Upper lobe of left lung (tissue), 6 donors: ENCODE measurements around the gene VOPP1. TPM values are rescaled to one million over a fixed set of nuclear protein-coding genes. Genes with fewer than 3 reads are reported as not detected.

Experiments used
- ATAC-seq, 2 donors: fragments of 200-7000 bp; cut with Tn5 transposase; one replicate each; pipeline ENCODE4 v1.9.1; 2022; ENCODE audit warnings: mild to moderate bottlenecking in 2 of 2, moderate library complexity in 2 of 2; ENCODE audit not compliant: low FRiP score in 2 of 2
- DNase-seq, 2 donors: peaks; one replicate each; pipeline ENCODE4 v3.0.0-alpha.2; 2019 to 2020
- H3K27ac ChIP-seq, 4 donors: fragments of 200-600 bp; sonication (generic); one replicate each; pipeline ENCODE4 v1.5.1; 2016 to 2019
- H3K27me3 ChIP-seq, 4 donors: fragments of 200-600 bp; sonication (generic); one replicate each; pipeline ENCODE4 v1.5.1; 2017 to 2019
- H3K36me3 ChIP-seq, 4 donors: fragments of 200-600 bp; sonication (generic); one replicate each; pipeline ENCODE4 v1.5.1; 2016 to 2019
- H3K4me1 ChIP-seq, 4 donors: fragments of 200-600 bp; sonication (generic); one replicate each; pipeline ENCODE4 v1.5.1; 2018 to 2019
- H3K4me3 ChIP-seq, 4 donors: fragments of 200-600 bp; sonication (generic); one replicate each; pipeline ENCODE4 v1.5.1; 2017 to 2019; ENCODE audit warnings: mild to moderate bottlenecking in 2 of 4, moderate library complexity in 1 of 4
- H3K9me3 ChIP-seq, 4 donors: fragments of 200-600 bp; sonication (generic); one replicate each; pipeline ENCODE4 v1.5.1; 2018 to 2019
- CTCF ChIP-seq, 6 experiments: fragments of 450-650 bp in 4 of 6; fragments of 200-600 bp in 2 of 6; sonication (generic) in 2 of 6; IDR thresholded peaks; one replicate each; pipeline ENCODE4 v1.5.1; 2016 to 2019; ENCODE audit warnings: antibody characterized with exemption in 6 of 6
- EP300 ChIP-seq, 4 donors: sonication (generic); formaldehyde crosslinking; IDR thresholded peaks; one replicate each; pipeline ENCODE4 v1.5.1; 2017; ENCODE audit warnings: antibody characterized with exemption in 4 of 4, control low read depth in 2 of 4
- POLR2A ChIP-seq, 4 donors: fragments of 450-650 bp; IDR thresholded peaks; one replicate each; pipeline ENCODE4 v1.5.1; 2016 to 2017; ENCODE audit warnings: antibody characterized with exemption in 4 of 4, mild to moderate bottlenecking in 2 of 4
- POLR2AphosphoS5 ChIP-seq, 2 donors: sonication (generic); formaldehyde crosslinking; IDR thresholded peaks; one replicate each; pipeline ENCODE4 v1.5.1; 2017; ENCODE audit warnings: antibody characterized with exemption in 2 of 2
- WGBS, 2 donors: methylation state at CpG; one replicate each; pipeline ENCODE4 v1.1.5; 2017 to 2018; 5-methylcytosine and 5-hydroxymethylcytosine counted together
- total RNA-seq, 6 donors: library from RNA; depleted of rRNA in 4 of 6; stranded (reverse); fragments of >200 nt in 4 of 6; gene quantifications; one replicate each; pipeline versions ENCODE4 v1.1.0 to v1.2.1, GENCODE V29; 2016 to 2021
- donor health status: DM: no; HTN: no; CAD: no; lungs with moderate emphysema.
- donor health status: DM: no; HTN: yes; CAD: no; lungs with severe emphysema.

Gene VOPP1
- total RNA-seq, 6 donors from 2014 or later, result 27.2 to 67.6 (median 45.0) TPM

DNA sequence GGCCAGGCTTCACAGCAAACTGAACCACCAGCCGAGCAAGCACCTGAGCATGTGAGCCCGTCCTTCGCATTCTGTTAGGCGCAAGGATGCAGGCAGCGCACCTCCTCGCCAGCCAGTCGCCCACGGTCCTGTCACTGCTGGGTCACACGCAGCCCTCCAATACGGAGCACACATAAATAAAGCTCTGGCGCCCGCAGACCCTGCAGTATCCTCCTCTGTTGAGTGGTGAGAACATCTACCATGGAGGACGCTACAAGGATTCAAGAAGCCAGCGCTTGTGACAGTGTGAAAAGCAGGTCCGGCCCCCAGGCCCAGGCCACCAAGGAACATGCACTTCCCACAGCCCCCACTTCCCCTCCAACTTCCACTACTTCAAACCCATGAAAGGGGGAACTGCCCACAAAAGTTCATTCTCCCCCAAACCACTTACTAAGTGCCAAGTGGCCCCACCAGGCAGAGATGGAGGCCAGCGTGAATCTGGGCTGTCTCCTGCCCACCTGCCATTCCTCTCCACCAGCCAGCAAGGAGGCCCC lies 34.8 kb downstream of the VOPP1 start:
- Histone ChIP-seq H3K9me3 (no peaks in the 10 kb centered on the region), H3K36me3 (no peaks in the 10 kb centered on the region), H3K27me3 (no peaks in the 10 kb centered on the region), H3K4me1 (peaks cover 31 to 47% (median 44%) of the 10 kb centered on the region in 4 donors), H3K27ac (peak overlapping the region in 1 of 4 donors; percentile 73), H3K4me3 (no peak overlapping the region)
- DNase-seq (no peak), ATAC-seq (no peak)
- no peak for TF ChIP-seq CTCF (IDR thresholded peaks at IDR 0.05)
- TF ChIP-seq POLR2A (IDR thresholded peaks at IDR 0.05), result no peak
- TF ChIP-seq POLR2AphosphoS5 (IDR thresholded peaks at IDR 0.05), result no peak
- TF ChIP-seq EP300 (IDR thresholded peaks at IDR 0.05), result no peak
- WGBS, 2 donors, result 86 to 88% methylated on average over 6 to 16 of the region's 16 CpGs

- peaks cover 31 to 48% (median 45%) of the 10 kb centered on the region in 4 donors for H3K4me1 ChIP-seq
- WGBS, 2 donors, result 87 to 89% methylated on average over 23 of the region's 23 CpGs
- no peaks in the 10 kb centered on the region for H3K27me3 ChIP-seq
- DNase-seq (peak in 1 of 2 donors; percentile 66), ATAC-seq (no peak)
- H3K4me3 ChIP-seq, result no peak overlapping the region
- no peaks in the 10 kb centered on the region for H3K9me3 ChIP-seq
- TF ChIP-seq CTCF (IDR thresholded peaks at IDR 0.05) (no peak), POLR2A (IDR thresholded peaks at IDR 0.05) (no peak), EP300 (IDR thresholded peaks at IDR 0.05) (no peak), POLR2AphosphoS5 (IDR thresholded peaks at IDR 0.05) (no peak)
- no peaks in the 10 kb centered on the region for H3K36me3 ChIP-seq
- peak overlapping the region in 1 of 4 donors; percentile 73 for H3K27ac ChIP-seq
Measured at GRCh38 chr7:55536619-55537457, 35.5 kb downstream of the VOPP1 start.

DNA sequence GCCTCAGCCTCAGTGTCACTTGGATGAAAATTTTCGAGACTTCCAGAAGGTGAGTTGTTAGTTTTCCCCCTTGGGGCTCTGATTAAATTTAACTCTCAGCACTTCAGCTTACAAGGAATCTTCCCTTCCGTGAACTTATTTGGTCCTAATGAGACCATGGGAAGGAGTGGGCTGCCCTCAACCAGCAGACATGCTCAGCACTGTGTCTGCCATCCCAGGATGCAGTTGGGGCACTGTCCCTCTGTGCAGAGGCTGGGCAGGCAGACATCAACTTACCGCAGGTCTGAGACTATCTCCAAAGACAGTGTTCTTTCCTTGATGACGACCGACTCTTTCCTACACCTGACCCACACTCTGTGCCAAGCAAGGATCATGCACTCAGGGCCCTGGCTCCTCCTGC lies 36.7 kb downstream of the VOPP1 start:
- TF ChIP-seq POLR2AphosphoS5 (IDR thresholded peaks at IDR 0.05), result no peak
- no peak for TF ChIP-seq EP300 (IDR thresholded peaks at IDR 0.05)
- no peak for TF ChIP-seq CTCF (IDR thresholded peaks at IDR 0.05)
- no peak for TF ChIP-seq POLR2A (IDR thresholded peaks at IDR 0.05)
- peaks cover 31 to 48% (median 45%) of the 10 kb centered on the region in 4 donors for H3K4me1 ChIP-seq
- no peak for ATAC-seq

GRCh38 chr7:55534916-55535590 lies 37.2 kb downstream of the VOPP1 start:
- H3K4me1 ChIP-seq, result peaks cover 31 to 48% (median 45%) of the 10 kb centered on the region in 4 donors
- WGBS, 2 donors, result 83 to 84% methylated on average over 6 of the region's 6 CpGs
- no peaks in the 10 kb centered on the region for H3K9me3 ChIP-seq
- DNase-seq, result no peak
- H3K36me3 ChIP-seq, result no peaks in the 10 kb centered on the region
- no peak for ATAC-seq
- H3K4me3 ChIP-seq, result no peak overlapping the region
- TF ChIP-seq POLR2AphosphoS5 (IDR thresholded peaks at IDR 0.05), result no peak
- TF ChIP-seq EP300 (IDR thresholded peaks at IDR 0.05), result no peak
- no peak for TF ChIP-seq CTCF (IDR thresholded peaks at IDR 0.05)
- no peak for TF ChIP-seq POLR2A (IDR thresholded peaks at IDR 0.05)
- peak overlapping the region; percentile 13 to 80 (median 62) for H3K27ac ChIP-seq
- no peaks in the 10 kb centered on the region for H3K27me3 ChIP-seq

More for the DNA sequence above, 36.7 kb downstream of the VOPP1 start:
- no peaks in the 10 kb centered on the region for H3K9me3 ChIP-seq
- DNase-seq, result no peak
- WGBS, 2 donors, result 90 to 95% methylated on average over 4 to 5 of the region's 5 CpGs
- no peak overlapping the region for H3K4me3 ChIP-seq
- H3K36me3 ChIP-seq, result no peaks in the 10 kb centered on the region
- peak overlapping the region in 1 of 4 donors; percentile 80 for H3K27ac ChIP-seq
- no peaks in the 10 kb centered on the region for H3K27me3 ChIP-seq
